WERI-Rb-1 (cell line): ENCODE data around the gene IPP.

Experiments
- DNase-seq: peaks from one replicate; pipeline ENCODE4 v3.0.0-alpha.2; 2020
- H3K27ac ChIP-seq: fragments of 250-450 bp; sonication (Bioruptor Pico); 2 replicates; pipeline ENCODE4 v1.5.1; 2020; ENCODE audit warnings: mild to moderate bottlenecking, moderate library complexity
- H3K27me3 ChIP-seq: fragments of 250-450 bp; sonication (Bioruptor Pico); 2 replicates; pipeline ENCODE4 v1.5.1; 2021; ENCODE audit warnings: mild to moderate bottlenecking, low read depth, moderate library complexity; ENCODE audit not compliant: insufficient read depth, severe bottlenecking
- H3K36me3 ChIP-seq: fragments of 250-450 bp; sonication (Bioruptor Pico); 2 replicates; pipeline ENCODE4 v1.5.1; 2020; ENCODE audit warnings: mild to moderate bottlenecking, moderate library complexity
- H3K4me3 ChIP-seq: 2 replicates; pipeline ENCODE4 v1.5.1; 2011; ENCODE audit warnings: low read depth, mild to moderate bottlenecking, control low read depth, low read length
- H3K9me3 ChIP-seq: fragments of 250-450 bp; sonication (Bioruptor Pico); 2 replicates; pipeline ENCODE4 v1.5.1; 2021; ENCODE audit warnings: mild to moderate bottlenecking, moderate library complexity; ENCODE audit not compliant: severe bottlenecking
- CTCF ChIP-seq: IDR thresholded peaks from 2 replicates; pipeline ENCODE4 v1.5.1; 2011; ENCODE audit warnings: low read depth, mild to moderate bottlenecking, control low read depth, inconsistent platforms, low read length

The IPP gene

GRCh38 chr1:45674478-45674877 lies 76.0 kb downstream of the IPP start:
- no peak for TF ChIP-seq CTCF
- no peak for DNase-seq
- no peak overlapping the region for H3K27ac ChIP-seq
- no peaks in the 10 kb centered on the region for H3K27me3 ChIP-seq
- no peaks in the 10 kb centered on the region for H3K9me3 ChIP-seq
- peaks cover 8% of the 10 kb centered on the region for H3K36me3 ChIP-seq
- H3K4me3 ChIP-seq: no peak overlapping the region

GRCh38 chr1:45673956-45674355 lies 76.5 kb downstream of the IPP start:
- Histone ChIP-seq H3K36me3 (peaks cover 8% of the 10 kb centered on the region), H3K9me3 (no peaks in the 10 kb centered on the region), H3K27me3 (no peaks in the 10 kb centered on the region), H3K27ac (no peak overlapping the region), H3K4me3 (no peak overlapping the region)
- no peak for DNase-seq
- TF ChIP-seq CTCF: no peak

- Histone ChIP-seq H3K27me3 (no peaks in the 10 kb centered on the region), H3K36me3 (peaks cover 3% of the 10 kb centered on the region), H3K27ac (no peak overlapping the region), H3K4me3 (no peak overlapping the region), H3K9me3 (no peaks in the 10 kb centered on the region)
- no peak for DNase-seq
- TF ChIP-seq CTCF: no peak
These were observed 80.4 kb downstream of the IPP start for GRCh38 chr1:45669859-45670655.

- Histone ChIP-seq H3K27ac (no peak overlapping the region), H3K36me3 (peaks cover 3% of the 10 kb centered on the region), H3K9me3 (no peaks in the 10 kb centered on the region), H3K27me3 (no peaks in the 10 kb centered on the region), H3K4me3 (no peak overlapping the region)
- no peak for TF ChIP-seq CTCF
- DNase-seq: no peak
These were observed 81.1 kb downstream of the IPP start for GRCh38 chr1:45669379-45669778.

GRCh38 chr1:45668526-45668925 lies 81.9 kb downstream of the IPP start:
- H3K27ac ChIP-seq: no peak overlapping the region
- H3K27me3 ChIP-seq: no peaks in the 10 kb centered on the region
- no peaks in the 10 kb centered on the region for H3K9me3 ChIP-seq
- H3K36me3 ChIP-seq: peaks cover 3% of the 10 kb centered on the region
- no peak overlapping the region for H3K4me3 ChIP-seq
- no peak for TF ChIP-seq CTCF
- no peak for DNase-seq
